Measurements from ENCODE around the gene SHISA6.

DNA sequence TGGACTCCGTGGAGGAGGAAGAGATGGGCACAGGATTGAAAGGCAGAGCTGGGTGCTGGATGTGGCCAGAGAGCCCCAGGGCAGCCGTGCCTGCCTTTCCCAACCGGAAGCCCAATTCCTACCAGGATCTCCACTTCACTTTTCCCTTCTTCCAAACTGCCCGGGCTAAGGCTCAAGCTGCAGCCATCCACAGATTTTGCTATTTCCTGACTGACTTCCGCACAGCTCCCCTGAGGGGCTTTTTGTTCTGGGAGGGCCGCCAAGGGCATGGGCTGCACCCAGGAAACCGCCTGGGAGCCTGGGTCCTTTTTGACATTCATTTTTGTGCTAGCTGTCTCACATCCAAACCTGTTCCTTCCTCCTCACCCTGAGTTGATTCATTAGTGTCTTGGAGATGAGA, 4.2 kb downstream of the SHISA6 start:
- TF ChIP-seq, protein P1, sequence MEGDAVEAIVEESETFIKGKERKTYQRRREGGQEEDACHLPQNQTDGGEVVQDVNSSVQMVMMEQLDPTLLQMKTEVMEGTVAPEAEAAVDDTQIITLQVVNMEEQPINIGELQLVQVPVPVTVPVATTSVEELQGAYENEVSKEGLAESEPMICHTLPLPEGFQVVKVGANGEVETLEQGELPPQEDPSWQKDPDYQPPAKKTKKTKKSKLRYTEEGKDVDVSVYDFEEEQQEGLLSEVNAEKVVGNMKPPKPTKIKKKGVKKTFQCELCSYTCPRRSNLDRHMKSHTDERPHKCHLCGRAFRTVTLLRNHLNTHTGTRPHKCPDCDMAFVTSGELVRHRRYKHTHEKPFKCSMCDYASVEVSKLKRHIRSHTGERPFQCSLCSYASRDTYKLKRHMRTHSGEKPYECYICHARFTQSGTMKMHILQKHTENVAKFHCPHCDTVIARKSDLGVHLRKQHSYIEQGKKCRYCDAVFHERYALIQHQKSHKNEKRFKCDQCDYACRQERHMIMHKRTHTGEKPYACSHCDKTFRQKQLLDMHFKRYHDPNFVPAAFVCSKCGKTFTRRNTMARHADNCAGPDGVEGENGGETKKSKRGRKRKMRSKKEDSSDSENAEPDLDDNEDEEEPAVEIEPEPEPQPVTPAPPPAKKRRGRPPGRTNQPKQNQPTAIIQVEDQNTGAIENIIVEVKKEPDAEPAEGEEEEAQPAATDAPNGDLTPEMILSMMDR (conservative IDR thresholded peaks at IDR 0.05; ENCODE audit: low read length): no peak
- no peak for TF ChIP-seq EZH2phosphoT487 (IDR thresholded peaks at IDR 0.05; ENCODE audit: borderline replicate concordance, low read depth, low read length)
